HG03575 (cell line): ENCODE measurements around the gene CD58.
"Not testable (repeated sequence)": the region's sequence is repeated elsewhere in the genome, so short reads cannot be mapped to it uniquely, and the experiment has no call there.

ENCODE experiments used
- ATAC-seq: cut with Tn5 transposase; IDR thresholded peaks from one replicate; pipeline ENCODE4 v1.9.1; 2021; ENCODE audit not compliant: unreplicated experiment, insufficient number of reproducible peaks, low FRiP score; ENCODE audit errors: extremely low read depth

Gene CD58

DNA sequence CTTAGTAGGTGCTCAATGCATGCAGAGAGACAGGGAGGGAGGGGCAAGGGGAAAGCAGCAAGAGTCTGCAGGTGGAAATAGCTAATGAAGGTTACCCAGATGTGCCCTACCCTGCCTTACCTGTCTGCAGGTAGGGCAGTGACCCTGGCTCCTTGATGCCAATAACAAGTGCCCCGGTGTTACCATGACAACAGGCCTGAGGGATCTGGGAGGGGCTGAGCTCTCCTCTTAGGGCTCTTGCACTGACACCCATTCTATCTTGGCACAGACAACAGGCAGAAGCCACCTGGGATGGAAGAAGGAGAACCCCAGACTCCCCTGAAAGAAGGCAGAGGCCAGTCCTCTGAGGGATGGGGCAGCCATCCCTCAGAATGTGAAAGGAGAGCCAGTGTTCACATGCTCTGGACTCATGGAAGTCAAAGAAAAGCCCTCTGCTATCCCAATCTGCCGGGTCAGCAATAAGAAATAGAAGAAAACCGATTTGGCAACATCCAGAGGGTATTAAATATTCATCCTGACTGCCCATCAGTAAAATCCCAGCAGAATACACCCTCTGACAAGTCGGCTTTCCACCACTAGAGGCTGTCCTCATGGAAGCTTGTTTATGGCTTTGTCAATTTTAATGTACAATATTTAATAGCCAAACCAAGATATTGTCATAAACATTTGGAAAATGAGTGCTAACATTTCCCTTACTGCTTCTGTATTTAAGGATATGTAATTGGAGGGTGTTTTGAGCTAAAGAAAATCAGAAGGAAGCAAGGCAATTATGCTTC is 24.4 kb upstream of the CD58 start:
- ATAC-seq = not testable (repeated sequence)

DNA sequence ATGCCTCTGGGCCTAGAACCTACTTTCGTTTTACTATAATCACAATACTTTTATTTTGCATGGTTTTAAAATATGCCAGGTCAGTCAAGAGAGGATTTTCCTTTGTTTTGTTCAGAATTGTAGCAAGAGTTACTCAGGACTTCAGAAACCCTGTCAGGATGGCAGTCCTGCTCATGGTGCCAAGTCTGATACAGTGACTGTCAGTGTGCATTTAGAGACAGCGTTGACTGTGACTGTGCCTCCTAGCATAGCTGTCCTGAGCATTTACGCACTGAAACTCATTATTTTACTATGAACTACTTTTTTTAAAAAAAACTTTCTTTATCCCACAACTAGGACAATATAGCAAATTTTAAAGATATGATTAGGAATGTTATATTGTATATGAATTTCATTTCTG is 23.2 kb upstream of the CD58 start:
- ATAC-seq = not testable (repeated sequence)

DNA sequence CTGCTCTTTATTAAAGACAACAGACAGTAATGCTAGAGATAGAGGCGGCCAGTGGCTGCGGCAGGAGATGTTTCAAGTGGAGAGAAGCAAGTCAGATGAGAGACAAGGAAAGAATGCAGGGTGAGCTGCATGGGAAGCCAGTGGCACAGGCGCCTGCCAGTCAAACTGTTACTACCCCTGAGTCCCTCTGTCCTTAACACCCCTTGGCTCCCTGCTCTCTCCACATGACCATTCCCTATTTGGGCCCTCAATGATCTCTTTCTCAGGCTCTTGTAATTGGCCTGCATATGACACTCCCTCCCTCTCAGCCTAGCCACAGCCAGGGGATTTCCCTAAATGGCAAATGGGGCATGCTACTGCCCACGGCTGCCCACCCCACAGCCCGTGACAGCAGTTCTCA is 22.6 kb upstream of the CD58 start:
- not testable (repeated sequence) for ATAC-seq

DNA sequence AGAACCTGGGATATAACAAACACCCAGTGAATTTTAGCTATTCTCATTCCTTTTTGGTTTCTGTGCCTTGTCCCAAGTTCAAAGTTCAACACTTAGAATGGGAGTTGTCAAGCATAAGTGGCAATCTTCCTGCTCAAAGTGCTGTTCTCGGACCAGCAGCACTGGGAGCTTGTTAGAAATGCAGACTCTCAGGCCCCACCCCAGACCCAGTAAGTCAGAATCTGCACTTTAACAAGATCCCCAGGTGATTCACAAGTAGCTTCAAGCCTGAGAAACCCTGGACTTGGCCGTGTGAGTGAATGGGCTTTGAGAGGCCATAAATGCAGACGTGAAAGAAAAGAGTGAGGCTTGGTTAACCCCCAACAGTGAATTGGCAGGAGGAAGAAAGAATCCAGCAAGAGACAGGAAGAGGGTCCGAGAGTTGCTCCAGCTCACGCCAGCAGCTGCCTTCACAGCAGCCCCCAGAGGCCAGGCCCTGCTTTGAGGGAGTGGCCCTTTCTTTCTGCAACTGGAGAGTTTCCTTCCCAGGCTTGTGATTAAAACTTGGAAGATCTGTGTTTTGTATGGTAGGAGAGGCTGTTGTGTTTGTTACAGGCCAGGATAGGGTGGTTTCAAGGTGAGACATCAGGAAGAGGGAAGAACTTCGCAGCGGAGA is 21.3 kb upstream of the CD58 start:
- not testable (repeated sequence) for ATAC-seq

DNA sequence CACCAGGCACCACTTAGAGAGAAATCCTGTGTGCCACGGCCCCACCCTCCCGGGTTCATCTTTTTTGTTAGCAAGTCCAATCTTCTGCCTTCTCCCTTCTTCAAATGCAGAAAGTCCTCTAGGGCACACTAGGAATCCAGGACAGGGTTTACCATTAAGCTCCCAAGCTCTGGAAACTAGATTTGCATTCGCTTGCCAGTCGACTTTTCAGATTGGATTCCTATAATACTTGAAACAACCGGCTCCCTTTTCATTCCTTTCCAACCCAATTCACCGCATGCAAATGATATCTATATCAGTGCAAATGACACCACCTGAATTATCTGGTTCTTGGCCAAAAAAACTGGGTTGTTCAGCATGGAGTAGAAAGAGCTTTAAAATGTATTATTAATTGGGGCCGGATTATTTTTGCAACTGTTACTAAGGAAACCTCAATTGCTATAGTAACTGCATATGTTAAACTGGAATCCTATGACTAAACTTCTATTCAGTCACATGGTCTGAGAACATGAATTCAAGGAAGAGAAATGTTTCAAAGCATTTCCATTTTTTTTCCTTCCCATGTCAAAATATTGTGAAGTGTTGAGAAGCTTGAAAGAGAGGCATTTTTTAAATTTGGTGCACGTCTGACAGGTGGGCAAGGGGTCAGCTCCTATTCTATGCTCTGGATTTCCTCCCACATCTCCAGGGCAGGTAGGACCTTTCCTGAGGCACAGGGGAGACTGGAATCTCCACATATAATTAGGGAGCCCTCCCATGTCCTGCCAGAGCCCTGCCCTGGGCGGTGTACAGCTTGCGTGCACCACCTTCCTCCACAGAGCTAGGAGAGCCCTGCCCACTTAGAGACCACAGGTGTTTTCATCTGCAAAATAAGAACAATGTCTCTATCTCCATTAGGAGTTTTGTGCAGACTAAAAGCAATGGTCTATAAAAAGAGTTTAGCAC is 20.5 kb upstream of the CD58 start:
- not testable (repeated sequence) for ATAC-seq

DNA sequence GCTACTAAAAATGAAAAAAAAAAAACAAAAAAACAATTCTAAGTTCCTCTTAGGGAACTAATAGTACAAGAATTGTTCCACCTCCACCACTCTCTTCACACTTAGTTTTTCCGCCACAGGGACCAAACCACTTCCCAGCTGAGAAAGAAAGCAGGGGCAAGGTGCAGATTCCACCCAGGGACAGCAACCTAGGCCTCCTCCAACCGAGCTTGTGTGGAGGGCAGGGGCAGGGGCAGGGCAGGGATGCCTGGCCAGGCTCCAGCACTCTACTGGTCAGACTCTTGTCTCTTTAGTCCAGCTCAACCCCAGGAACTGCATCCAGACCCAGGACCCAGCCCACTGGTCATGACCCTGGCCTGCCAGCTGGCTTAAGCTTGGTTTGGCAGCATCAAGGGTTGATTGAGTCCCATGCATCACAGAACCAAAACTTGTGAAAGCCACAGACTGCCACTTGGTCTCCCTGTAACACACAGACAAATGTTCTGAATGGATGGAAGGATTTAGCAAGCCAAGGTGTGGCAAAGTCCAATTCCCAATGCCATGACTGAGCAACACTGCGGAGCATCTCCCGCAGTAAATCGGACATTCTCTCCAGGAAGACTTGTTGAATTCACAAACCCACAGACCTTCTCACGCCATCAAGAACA is 19.7 kb upstream of the CD58 start:
- ATAC-seq = not testable (repeated sequence)

DNA sequence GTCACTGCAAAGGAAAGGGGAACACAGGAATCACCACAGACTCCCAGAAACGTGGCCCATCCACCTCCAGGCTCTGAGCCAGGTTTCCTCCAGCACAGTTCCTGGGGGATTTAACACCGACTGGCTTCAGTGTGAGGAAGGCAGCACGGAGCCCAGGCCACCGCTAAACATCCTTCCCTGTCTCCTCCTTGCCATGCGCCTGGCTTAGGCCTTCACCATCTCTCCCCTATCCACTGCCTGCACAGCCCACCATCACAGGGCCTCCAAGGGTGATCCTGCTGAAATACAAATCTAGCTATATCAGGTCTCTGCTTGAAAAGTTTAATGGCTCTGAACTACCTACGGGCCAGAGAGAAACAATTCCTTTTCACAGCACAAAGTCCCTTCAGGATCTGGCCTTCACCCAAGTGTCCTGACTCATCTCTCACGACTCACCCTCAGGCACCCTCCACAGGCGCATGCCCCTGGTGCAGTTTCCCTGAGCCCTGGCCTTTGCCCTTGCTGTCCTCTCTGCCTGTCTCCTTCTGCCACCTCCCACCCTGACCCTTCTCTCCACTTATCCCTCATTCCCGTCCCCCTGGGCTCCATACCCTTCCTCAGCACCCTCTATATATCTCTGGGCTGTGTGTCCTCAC is 18.4 kb upstream of the CD58 start:
- not testable (repeated sequence) for ATAC-seq

DNA sequence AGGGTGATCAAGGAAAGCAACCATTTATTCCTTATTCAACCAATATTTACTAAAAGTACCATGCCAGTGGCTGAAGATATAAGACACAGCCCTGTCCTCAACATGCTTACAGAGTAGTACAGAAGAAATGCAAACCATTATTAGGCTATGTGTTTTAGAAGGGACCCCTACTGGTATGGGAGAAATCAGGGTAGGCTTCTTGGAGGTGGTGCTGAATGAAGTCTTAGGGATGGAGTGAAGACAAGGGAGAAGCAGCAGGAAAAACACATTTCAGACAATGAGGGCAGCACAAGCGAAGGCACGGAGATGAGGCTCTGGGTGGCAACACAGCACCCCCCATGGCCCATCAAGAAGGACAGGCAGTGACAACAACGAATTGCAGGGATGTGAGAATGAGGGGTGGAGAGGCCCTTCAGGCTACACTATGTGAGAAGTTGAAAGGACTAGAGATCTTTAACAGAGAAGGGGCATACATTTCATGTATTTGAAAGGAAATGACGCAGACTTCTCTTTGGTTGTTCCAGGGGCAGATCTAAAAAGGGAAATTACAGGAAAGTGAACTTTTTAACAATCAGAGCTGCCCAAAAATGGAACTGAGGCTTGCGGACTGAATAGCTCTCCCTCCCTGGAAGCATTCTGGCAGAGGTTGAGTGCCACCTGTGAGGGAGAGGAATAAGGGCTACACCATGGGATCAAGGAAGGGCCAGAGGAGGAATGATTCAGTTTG is 16.8 kb upstream of the CD58 start:
- no peak for ATAC-seq

DNA sequence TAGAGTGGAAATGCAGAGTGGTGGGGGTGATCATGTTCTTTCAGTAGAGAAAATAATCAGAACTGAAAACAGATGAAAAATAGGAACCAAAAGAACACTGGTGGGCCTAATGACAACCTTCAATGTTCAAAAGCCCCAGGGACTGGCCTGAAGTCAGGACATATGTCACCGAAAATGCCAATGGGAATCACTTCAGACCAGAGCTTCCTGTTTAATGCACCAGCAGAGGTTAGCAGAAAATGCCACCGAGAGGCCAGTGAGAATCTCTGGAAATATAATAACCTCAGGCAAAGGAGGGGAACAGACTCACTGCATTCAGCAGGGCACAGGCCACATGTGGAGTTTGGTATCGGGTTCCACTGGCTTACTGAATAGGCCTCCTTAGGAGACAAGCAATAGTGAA is 15.9 kb upstream of the CD58 start:
- no peak for ATAC-seq

DNA sequence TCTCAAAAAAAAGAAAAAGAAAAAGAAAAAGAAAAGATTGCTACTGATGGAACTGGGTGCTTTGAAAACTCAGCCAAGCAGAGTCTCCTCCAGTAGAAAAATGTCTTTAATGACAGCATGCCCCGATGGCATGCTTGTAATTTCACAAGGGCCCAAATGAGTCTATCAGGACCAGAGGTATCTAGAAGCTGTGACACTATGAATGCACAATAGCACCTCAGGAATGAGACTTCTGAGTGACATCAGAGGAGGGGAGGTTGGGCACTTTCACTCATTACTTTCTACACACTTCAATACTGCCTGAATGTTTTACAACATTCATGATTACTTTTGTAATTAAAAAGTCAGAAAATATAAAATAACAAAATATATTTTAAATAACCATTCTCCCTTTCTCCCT is 15.1 kb upstream of the CD58 start:
- no peak for ATAC-seq

DNA sequence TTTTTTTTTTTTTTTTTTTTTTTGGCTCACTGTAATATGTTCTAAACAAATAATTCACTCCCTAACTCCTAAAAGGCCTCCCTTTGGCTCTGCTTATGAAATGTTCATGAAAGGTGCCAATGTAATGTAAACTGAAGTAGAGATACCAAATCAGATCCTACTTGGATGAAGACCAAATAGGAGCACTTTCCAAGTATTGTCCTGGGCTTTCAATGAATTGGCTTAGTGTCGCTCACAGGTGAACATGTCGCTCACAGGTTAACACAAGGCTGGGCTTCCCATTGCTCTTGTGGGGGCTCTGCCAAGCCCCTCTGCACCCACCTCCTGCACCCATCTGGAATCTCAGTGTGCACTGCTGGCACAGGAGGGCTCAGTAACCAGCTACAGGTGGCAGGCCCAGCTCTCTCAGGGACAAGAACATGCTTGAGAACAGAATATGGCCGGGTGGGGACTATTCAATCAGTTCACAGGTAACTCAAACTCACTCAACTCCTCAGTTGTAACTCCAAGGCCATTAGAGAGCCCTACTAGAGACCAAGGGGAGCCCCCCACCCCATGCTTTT is 10.6 kb upstream of the CD58 start:
- no peak for ATAC-seq

DNA sequence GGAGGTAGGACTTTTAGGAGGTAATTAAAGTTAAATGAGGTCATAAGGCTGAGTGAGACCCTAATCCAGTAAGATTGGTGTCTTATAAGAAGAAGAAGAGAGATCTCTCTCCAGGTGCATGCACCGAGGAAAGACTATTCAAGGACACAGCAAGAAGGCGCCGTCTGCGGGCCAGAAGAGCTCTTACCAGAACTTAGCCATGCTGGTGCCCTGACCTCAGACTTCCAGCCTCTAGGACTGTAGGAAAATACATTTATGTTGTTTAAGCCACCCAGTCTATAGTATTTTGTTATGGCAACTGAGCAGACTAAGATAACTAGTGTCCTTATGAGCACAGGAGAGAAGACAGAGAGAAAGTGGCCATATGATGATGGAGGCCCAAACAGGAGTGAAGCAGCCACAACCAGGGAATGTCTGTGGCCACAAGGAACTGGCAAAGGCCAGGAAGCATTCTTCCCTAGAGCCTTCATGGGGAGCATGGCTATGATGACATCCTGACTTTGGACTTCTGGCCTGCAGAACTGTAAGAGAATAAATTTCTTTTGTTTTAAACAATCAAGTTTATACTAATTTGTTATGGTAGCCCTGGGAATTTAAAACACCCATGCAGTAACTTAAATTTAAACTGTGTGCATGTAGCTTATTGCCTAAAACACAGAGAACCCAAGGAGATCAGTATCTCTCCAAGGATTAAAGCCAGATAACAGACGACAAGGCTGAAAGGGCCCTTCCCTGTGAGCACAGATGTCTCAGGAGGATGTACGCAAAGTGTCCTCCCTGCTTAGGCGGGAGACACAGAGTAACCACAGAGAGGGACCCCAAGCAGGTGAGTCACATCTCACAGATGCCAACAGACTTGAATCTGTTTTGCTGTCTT is 9.9 kb upstream of the CD58 start:
- ATAC-seq = no peak

DNA sequence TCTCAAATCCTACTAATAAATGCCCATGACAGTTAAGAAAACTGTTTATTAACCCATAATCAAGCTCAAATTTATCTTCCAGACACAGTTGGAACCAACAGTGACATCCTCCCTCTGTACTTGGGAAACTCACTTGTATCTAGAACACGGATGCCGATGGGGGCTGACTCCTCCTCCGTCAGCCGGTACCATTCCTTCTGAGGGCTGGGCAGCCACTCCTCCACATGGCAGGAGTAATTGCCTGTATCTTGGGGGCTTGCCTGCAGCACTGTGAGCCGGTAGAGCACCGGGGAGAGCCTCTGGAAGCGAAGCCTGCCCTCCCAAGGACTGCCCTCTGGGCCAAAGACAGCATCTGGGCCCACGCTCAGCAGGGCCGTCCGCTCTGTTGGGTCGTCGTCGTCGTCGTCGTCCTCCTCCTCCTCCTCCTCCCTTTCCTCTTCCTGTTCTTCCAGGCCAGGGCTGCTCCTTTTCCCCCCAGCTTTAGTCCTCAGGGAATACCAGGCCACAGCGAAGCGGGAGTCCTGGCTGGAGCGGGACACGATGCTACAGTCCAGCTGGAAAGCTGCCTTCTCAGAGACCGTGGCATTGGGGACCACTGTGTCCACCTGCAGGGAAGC is 8.5 kb upstream of the CD58 start:
- ATAC-seq = no peak

DNA sequence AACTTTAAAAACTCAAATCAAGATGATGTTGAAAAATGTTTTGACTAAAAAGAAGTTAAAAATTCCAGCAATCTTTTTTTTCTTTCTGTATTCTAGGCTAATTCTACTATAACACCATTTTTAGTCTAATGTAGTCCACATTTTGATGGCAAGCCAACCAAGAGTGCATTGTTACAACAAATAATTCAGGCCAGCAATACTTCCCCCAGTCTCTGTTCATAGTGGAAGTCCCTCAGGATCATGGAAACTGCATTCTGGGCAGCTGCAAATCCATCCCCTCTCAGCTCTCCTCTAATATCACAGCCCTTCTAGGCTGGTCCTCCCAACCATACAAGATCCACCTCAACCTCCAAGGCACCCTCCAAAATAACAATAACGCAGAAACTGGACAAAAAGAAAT is 7.8 kb upstream of the CD58 start:
- ATAC-seq = no peak

DNA sequence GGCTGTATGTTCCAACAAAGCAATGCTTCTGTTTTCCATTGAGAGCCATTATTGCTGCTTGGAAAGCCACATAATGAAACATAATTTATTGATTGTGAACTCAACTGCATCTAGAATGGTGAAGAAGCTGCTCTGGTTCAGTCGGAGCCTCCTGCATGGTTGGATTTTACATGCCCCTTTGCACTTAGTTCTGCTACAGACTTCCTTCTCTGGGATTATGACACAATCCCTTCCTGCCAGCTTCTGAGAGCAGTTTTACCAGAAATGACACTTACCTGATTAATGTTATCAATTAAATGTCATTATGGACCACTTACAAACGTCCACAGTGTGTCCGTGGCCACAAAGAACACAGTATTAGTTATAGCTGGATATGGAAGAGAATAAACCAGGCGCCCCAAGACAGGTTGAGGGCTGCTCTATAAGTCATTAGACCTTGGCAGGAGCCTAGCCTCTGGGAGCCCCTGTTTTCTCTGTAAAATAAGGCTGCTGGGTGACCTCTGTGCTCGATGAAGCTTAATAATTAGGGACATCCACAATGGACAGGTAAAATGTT is 7.0 kb upstream of the CD58 start:
- no peak for ATAC-seq

DNA sequence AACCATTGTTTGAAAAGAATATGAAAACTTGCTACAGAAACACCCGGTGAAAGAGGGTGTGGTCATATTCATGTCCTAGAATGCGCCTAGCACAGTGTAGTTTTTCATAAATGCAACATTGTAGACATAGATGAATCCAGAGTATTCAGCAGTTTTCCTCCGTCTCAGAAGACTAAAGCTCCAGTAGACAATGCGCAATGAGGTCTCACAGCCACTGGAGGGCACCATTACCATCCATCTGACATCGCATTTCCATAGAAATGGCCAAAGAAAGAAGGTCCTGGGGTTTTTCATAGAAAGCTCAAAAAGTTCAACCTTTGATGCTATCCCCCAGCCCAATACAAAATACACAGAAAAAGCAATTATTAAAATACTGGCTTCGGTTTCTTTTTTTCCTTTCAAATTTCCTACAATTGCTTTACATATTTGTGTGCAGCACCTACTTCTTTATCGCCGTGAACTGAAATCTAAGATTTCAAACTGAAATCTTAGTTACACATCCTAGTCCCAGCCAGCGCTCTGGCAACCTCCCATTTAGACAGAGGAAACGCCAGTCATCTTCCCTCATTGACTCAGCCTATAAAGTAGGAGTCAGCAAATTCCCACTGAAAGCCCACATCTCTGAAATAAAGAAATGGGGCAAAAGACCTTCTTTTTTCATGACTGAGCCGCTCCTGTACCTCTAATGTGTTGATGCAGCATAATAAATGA is 3.9 kb upstream of the CD58 start:
- no peak for ATAC-seq
